MCF 10A (cell line): Measurements from ENCODE around the gene FGF8. TPM values are rescaled to one million over a fixed set of nuclear protein-coding genes. Genes with fewer than 3 reads are reported as not detected.

ENCODE experiments used
- BruUV-seq: library from RNA; stranded (reverse); fragments of 400-500 nt; replicated peaks from 2 replicates; lab custom pipeline; 2021; lab: Mats Ljungman, UMichigan
- CTCF ChIA-PET: fragments of 300-600 bp; sonication (Branson Sonifier 250); formaldehyde crosslinking; extraction: SDS; loops from one replicate; lab custom pipeline; 2021; ENCODE audit warnings: antibody characterized with exemption, inconsistent platforms; lab: Yijun Ruan, JAX
- POLR2A ChIA-PET: fragments of 300-600, 350-650 bp; sonication (Branson Sonifier 250); formaldehyde crosslinking; extraction: SDS; loops from one replicate; lab custom pipeline; 2020; ENCODE audit warnings: antibody characterized with exemption, inconsistent platforms; lab: Yijun Ruan, JAX
- DNase-seq: peaks from one replicate; pipeline ENCODE4 v3.0.0-alpha.2; 2018; ENCODE audit not compliant: unreplicated experiment
- H3K27ac Mint-ChIP-seq: one replicate; pipeline ENCODE4 v1.8.0; 2022; ENCODE audit warnings: mild to moderate bottlenecking, low read depth, mixed read lengths; ENCODE audit not compliant: unreplicated experiment
- H3K27me3 Mint-ChIP-seq: one replicate; pipeline ENCODE4 v1.8.0; 2022; ENCODE audit warnings: mixed read lengths; ENCODE audit not compliant: insufficient read depth, unreplicated experiment
- H3K36me3 Mint-ChIP-seq: one replicate; pipeline ENCODE4 v1.8.0; 2022; ENCODE audit warnings: mild to moderate bottlenecking, moderate library complexity, mixed read lengths; ENCODE audit not compliant: insufficient read depth, unreplicated experiment
- H3K4me1 Mint-ChIP-seq: one replicate; pipeline ENCODE4 v1.8.0; 2022; ENCODE audit warnings: mixed read lengths; ENCODE audit not compliant: insufficient read depth, unreplicated experiment
- H3K4me3 Mint-ChIP-seq: one replicate; pipeline ENCODE4 v1.8.0; 2022; ENCODE audit warnings: mild to moderate bottlenecking, moderate library complexity, mixed read lengths; ENCODE audit not compliant: unreplicated experiment
- H3K9me3 Mint-ChIP-seq: one replicate; pipeline ENCODE4 v1.8.0; 2022; ENCODE audit warnings: mixed read lengths; ENCODE audit not compliant: unreplicated experiment
- CTCF ChIP-seq: fragments of 200-600 bp; IDR thresholded peaks from one replicate; pipeline ENCODE4 v1.8.0; 2022; ENCODE audit warnings: antibody characterized with exemption, mild to moderate bottlenecking; ENCODE audit not compliant: unreplicated experiment
- intact Hi-C: fragments of 100-400 bp; cut with micrococcal nuclease; formaldehyde crosslinking; loops from 2 replicates; pipeline ENCODE4 v1.14.1; 2022
- total RNA-seq: library from RNA; stranded (reverse); gene quantifications from 2 replicates; pipeline ENCODE4 v1.2.3, GENCODE V29; 2022

FGF8 gene
- total RNA-seq, 1 experiment from 2014 or later: not detected

- Mint-ChIP-seq H3K27ac (no peak overlapping the region), H3K36me3 (no peaks in the 10 kb centered on the region), H3K9me3 (no peaks in the 10 kb centered on the region), H3K27me3 (peaks cover 14% of the 10 kb centered on the region), H3K4me1 (no peaks in the 10 kb centered on the region), H3K4me3 (no peak overlapping the region)
- ChIA-PET CTCF (interaction anchor here (0.7 kb wide), 1 partner anchor 20 kb away, joined by 6 read pairs; no protein-coding TSS in a partner anchor), POLR2A (no interaction called here)
- intact Hi-C loops: no loop called here
- no peak for TF ChIP-seq CTCF
- BruUV-seq: no TSS peak
- no peak for DNase-seq
Measured at GRCh38 chr10:101761226-101761625, 14.7 kb downstream of the FGF8 start.

- TF ChIP-seq CTCF: no peak
- no peak overlapping the region for H3K4me3 Mint-ChIP-seq
- H3K4me1 Mint-ChIP-seq: no peaks in the 10 kb centered on the region
- H3K9me3 Mint-ChIP-seq: no peaks in the 10 kb centered on the region
- peaks cover 7% of the 10 kb centered on the region for H3K27me3 Mint-ChIP-seq
- ChIA-PET POLR2A (no interaction called here), CTCF (interaction anchor here (0.7 kb wide), 1 partner anchor 21 kb away, joined by 6 read pairs; no protein-coding TSS in a partner anchor)
- no peak overlapping the region for H3K27ac Mint-ChIP-seq
- intact Hi-C loops: no loop called here
- no peak for DNase-seq
- no TSS peak for BruUV-seq
- H3K36me3 Mint-ChIP-seq: no peaks in the 10 kb centered on the region
Measured at GRCh38 chr10:101760510-101760909, 15.4 kb downstream of the FGF8 start.

- no TSS peak for BruUV-seq
- no peaks in the 10 kb centered on the region for H3K36me3 Mint-ChIP-seq
- CTCF ChIA-PET: no interaction called here
- H3K4me3 Mint-ChIP-seq: no peak overlapping the region
- peaks cover 5% of the 10 kb centered on the region for H3K27me3 Mint-ChIP-seq
- POLR2A ChIA-PET: interaction anchor here (0.5 kb wide), 1 partner anchor 137 kb away, joined by 3 read pairs; no protein-coding TSS in a partner anchor
- TF ChIP-seq CTCF: no peak
- no peaks in the 10 kb centered on the region for H3K4me1 Mint-ChIP-seq
- DNase-seq: no peak
- intact Hi-C loops: no loop called here
- H3K9me3 Mint-ChIP-seq: no peaks in the 10 kb centered on the region
- H3K27ac Mint-ChIP-seq: no peak overlapping the region
Measured at GRCh38 chr10:101759309-101760247, 16.3 kb downstream of the FGF8 start.

GRCh38 chr10:101758858-101759257, 17.1 kb downstream of the FGF8 start:
- H3K27me3 Mint-ChIP-seq: peaks cover 12% of the 10 kb centered on the region
- TF ChIP-seq CTCF: no peak
- H3K36me3 Mint-ChIP-seq: no peaks in the 10 kb centered on the region
- no peaks in the 10 kb centered on the region for H3K4me1 Mint-ChIP-seq
- DNase-seq: no peak
- no peak overlapping the region for H3K27ac Mint-ChIP-seq
- CTCF ChIA-PET: interaction anchor here (0.5 to 2.0 kb wide), 2 partner anchors 22 to 322 kb away, joined by 3 to 14 read pairs; no protein-coding TSS in a partner anchor
- intact Hi-C loops: no loop called here
- no TSS peak for BruUV-seq
- H3K4me3 Mint-ChIP-seq: no peak overlapping the region
- POLR2A ChIA-PET: interaction anchor here (0.5 kb wide), 1 partner anchor 138 kb away, joined by 3 read pairs; no protein-coding TSS in a partner anchor
- H3K9me3 Mint-ChIP-seq: no peaks in the 10 kb centered on the region
